IPS-18a (cell line): Measurements from ENCODE around the gene FGFRL1.

Experiments
- H3K27ac ChIP-seq: one replicate; pipeline ENCODE4 v1.5.1; 2013; ENCODE audit warnings: low read length
- H3K27me3 ChIP-seq: one replicate; pipeline ENCODE4 v1.6.1; 2013; ENCODE audit warnings: mild to moderate bottlenecking, low read length; ENCODE audit not compliant: control insufficient read depth, insufficient read depth
- H3K36me3 ChIP-seq: one replicate; pipeline ENCODE4 v1.6.1; 2013; ENCODE audit warnings: low read depth, low read length; ENCODE audit not compliant: control insufficient read depth
- H3K4me1 ChIP-seq: one replicate; pipeline ENCODE4 v1.6.1; 2013; ENCODE audit warnings: low read depth, low read length; ENCODE audit not compliant: control insufficient read depth
- H3K4me3 ChIP-seq: one replicate; pipeline ENCODE4 v1.5.1; 2013; ENCODE audit warnings: low read length
- H3K9ac ChIP-seq: one replicate; pipeline ENCODE4 v1.6.1; 2013; ENCODE audit warnings: mild to moderate bottlenecking, low read length, moderate library complexity
- H3K9me3 ChIP-seq: one replicate; pipeline ENCODE4 v1.6.1; 2013; ENCODE audit warnings: low read depth, low read length; ENCODE audit not compliant: control insufficient read depth

FGFRL1 gene

DNA sequence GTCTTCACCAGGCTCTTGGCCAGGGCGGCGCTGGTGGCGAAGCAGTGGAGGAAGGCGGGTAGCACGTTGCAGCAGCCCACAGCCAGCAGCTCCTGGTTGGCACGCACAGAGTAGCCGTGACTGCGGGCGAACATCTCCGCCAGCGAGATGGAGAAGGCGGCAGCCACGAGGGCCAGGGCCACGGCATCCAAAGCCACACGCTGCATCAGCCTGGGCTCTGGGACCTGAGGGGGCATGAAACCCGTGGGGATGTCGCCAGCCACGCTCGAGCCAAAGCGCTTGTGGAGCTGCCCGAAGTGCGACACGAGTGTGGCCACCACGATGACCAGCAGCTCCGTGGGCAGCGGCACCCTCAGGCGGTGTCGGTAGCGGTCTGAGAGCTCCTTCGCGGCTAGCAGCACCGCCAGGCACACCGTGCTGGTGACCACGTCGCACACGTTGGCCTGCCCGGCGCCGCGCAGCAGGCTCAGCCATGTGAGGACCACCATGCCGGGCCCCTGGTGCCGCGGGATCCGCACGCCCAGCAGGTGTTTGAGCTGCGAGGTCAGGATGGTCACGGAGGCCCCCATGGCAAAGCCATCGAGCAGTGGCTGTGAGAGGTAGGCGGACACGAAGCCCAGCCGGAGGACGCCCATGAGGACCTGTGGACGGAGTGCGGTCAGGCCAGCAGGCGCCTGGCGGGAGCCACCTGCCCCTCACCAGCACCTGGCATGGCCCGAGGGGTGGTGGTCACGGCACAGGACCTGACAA, 21.5 kb upstream of the FGFRL1 start:
- Histone ChIP-seq H3K4me3 (no peak overlapping the region), H3K27me3 (peaks cover 30% of the 10 kb centered on the region), H3K36me3 (no peaks in the 10 kb centered on the region), H3K9me3 (no peaks in the 10 kb centered on the region), H3K27ac (no peak overlapping the region), H3K9ac (no peak overlapping the region), H3K4me1 (peaks cover 5% of the 10 kb centered on the region)

DNA sequence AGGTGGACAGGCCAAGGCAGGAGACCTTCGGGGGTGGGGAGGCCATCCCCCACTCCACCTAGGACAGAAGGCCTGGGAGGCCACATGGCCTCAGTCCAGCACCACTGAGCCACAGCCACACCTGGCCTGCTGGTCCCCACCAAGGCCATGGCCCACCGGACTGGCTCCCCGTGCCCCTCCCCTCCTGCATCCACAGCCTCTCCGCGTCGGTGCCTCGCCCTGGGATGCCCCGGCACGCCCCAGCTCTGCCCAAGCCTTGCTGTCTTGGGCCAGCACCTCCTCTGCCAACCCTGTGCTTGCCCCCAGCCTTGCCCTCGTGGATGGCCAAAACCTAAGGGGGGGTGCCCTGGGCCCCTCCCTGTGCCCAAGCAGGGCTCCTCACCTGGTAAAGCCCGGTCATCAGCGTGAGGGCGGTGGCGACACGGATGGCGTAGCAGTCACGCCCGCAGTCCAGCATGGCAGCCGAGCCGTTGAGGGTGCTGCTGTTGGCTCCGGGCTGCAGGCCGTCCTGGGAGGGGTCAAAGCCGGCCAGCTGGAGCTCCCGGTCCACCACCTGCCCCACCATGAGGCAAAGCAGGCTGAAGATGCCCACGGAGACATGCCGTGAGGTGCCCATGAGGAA, 20.6 kb upstream of the FGFRL1 start:
- H3K9ac ChIP-seq, result no peak overlapping the region
- H3K27ac ChIP-seq, result no peak overlapping the region
- H3K4me1 ChIP-seq, result peaks cover 5% of the 10 kb centered on the region
- no peaks in the 10 kb centered on the region for H3K36me3 ChIP-seq
- no peaks in the 10 kb centered on the region for H3K9me3 ChIP-seq
- H3K27me3 ChIP-seq, result peaks cover 28% of the 10 kb centered on the region
- no peak overlapping the region for H3K4me3 ChIP-seq

DNA sequence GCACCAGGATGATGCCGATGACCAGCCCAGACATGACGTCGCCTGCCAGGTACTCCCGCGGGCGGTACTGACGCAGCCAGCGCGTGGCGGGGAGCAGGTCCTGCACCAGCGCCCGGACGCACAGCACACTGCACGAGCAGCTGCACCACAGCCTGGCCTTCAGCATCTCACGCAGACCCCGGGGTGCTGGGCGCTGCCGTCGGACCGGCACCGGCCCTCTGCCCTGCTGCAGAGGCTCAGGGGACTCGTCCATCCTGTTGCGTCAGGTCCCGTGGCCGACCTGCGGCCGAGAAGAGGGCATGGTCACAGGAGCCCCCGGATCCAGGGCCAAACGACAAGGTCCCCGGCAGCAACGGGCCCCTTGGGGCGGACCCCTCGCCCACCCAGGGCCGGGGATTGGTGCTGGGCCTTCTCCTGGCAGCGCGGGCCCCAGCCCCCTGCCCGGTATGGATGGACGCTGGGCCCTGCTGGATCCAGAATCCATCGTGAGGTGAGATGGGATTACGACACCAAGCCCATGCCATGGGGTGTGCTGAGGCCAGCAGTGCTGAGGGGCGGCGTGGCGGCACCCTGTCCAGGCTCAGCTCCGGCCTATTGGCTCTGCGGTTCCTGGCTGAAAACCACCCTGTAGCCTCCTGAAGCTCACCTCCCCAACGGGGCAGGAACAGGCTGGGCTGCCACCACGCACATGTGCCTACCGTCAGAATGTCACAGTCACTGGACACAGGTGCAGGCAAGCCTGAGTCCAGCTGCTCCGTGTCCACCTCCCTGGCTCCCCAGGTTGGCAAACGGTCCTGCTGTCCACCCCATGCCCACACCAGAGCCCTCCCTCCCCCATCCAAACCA, 19.8 kb upstream of the FGFRL1 start:
- Histone ChIP-seq H3K27ac (no peak overlapping the region), H3K9ac (no peak overlapping the region), H3K4me1 (no peaks in the 10 kb centered on the region), H3K36me3 (no peaks in the 10 kb centered on the region), H3K4me3 (no peak overlapping the region), H3K9me3 (no peaks in the 10 kb centered on the region), H3K27me3 (peaks cover 28% of the 10 kb centered on the region)

DNA sequence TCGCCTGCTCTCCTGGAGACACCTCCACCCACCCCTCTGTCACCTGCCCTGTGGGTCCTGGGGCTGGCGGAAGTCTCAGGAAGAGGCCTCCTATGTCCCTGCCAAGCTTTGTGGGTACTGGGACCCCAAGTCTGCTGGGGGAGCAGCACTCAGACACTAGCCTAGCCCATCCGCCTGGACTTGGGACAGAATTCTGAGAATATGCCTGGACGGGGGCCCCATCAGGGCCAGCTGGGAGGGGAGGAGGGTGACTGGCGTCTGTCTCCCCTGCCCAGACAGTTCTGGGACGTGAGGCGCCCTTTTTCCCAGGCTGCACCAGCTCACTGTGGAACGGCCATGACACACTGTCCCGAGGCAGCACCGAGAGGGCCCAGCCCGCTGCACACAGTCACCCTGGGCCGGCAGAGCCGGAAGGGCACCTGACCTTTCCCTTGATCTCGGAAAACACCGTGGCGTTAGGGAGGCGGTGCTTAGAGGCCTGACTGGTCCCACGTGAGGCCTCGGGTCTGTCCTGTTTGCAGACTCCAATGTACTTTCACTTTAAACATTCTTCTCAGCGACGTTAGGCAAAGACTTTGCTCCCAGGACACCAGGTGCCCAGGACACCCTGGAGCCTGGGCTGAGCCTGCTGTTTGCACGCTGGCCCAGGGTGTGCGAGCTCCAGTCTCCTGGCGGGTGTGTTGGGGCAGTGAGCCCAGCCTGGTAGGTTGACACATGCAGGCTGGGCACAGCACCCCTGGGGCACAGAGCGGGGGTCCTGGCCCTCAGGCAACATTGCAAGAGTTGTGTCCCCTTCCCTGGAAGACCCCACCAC, 18.9 kb upstream of the FGFRL1 start:
- Histone ChIP-seq H3K27me3 (peaks cover 28% of the 10 kb centered on the region), H3K9ac (no peak overlapping the region), H3K27ac (no peak overlapping the region), H3K4me1 (no peaks in the 10 kb centered on the region), H3K9me3 (no peaks in the 10 kb centered on the region), H3K4me3 (no peak overlapping the region), H3K36me3 (no peaks in the 10 kb centered on the region)

DNA sequence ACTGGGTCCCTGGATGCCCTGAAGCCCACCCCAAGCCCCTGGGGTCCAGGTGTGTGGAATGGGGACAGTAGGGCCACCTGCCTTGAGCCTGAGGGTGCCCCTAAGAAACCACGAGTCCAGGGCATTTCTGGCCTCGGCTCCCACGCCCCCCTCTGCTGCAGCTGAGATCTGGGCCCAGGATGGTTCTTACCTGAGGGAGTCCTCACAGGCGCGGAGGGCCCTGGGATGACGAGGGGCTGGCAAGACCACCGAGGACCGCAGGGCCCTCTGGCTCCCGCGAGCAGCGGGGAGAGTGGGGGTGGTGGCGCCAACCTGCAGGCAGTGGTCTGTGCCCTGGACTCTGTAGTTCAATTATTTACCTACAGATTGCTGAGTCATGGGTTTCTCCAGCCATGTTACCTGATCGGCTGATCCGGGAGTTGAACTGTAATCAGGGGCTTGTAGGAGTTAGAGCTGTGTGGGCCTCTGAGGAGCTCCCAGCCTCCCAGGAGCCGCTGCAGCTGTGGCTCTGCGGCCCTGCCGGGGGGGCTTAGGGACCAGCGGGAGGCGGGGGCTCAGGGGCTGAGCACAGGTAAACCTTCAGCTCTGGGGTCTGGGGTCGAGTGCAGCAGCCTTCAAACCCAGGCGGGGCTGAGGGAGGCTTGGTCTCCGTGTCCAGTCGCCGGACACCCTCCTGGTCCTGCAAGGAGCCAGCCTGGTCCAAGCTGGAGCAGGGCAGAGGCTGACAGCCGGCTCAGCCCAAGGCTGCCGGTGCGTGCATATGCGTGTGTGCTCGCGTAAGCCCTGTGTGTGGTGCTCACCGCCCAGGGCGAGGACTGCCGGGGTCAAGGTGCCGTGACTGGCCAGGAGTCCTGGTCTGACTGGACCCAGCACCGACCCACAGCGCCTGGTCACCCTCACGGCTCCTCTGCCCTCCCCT, 18.1 kb upstream of the FGFRL1 start, which contains the start of gene SLC26A1:
Gene SLC26A1 (minus strand): TSS at position 294 of the 919 bp plus-strand sequence. CDS start 1,701 bp downstream, outside the sequence.
- no peaks in the 10 kb centered on the region for H3K4me1 ChIP-seq
- H3K27ac ChIP-seq, result no peak within 1 kb of the TSS
- no peak within 1 kb of the TSS for H3K9ac ChIP-seq
- peaks cover 32% of the 10 kb centered on the region for H3K27me3 ChIP-seq
- H3K36me3 ChIP-seq, result no peaks in the 10 kb centered on the region
- no peaks in the 10 kb centered on the region for H3K9me3 ChIP-seq
- H3K4me3 ChIP-seq, result no peak within 1 kb of the TSS

DNA sequence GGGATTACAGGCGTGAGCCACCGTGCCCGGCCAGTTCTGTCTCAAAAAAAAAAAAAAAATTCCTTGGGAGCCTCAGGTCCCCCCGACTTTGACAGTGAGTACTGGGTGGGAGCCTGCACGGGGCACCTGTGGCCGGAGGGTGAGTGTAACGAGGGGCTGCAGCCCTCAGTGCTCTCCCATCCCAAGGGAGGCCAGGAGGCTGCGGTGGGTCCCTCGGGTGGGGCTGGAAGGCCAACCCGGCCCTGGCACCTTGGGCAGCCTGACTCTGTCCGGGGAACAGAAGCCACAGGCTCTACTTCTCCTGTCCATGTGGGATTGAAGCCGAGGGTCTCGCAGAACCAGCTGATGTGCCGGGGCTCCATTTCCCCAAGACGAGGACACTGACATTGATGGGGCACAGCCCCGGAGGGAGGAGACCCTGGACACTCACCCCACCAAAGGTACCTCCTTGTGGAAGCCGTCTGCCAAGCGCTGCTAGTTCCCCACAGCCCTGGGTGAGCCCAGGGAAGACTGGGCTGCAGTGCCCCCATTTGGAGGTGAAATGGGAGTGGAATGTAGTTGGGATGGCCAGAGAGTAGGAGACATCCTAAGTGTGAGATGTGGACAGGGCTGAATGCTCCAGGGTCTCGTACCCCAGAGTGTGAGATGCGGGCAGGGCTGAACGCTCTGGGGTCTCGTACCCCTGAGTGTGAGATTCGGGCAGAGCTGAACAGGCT, 16.0 kb upstream of the FGFRL1 start:
- no peaks in the 10 kb centered on the region for H3K4me1 ChIP-seq
- no peak overlapping the region for H3K9ac ChIP-seq
- no peak overlapping the region for H3K27ac ChIP-seq
- peaks cover 53% of the 10 kb centered on the region for H3K27me3 ChIP-seq
- H3K36me3 ChIP-seq, result no peaks in the 10 kb centered on the region
- H3K4me3 ChIP-seq, result no peak overlapping the region
- no peaks in the 10 kb centered on the region for H3K9me3 ChIP-seq

DNA sequence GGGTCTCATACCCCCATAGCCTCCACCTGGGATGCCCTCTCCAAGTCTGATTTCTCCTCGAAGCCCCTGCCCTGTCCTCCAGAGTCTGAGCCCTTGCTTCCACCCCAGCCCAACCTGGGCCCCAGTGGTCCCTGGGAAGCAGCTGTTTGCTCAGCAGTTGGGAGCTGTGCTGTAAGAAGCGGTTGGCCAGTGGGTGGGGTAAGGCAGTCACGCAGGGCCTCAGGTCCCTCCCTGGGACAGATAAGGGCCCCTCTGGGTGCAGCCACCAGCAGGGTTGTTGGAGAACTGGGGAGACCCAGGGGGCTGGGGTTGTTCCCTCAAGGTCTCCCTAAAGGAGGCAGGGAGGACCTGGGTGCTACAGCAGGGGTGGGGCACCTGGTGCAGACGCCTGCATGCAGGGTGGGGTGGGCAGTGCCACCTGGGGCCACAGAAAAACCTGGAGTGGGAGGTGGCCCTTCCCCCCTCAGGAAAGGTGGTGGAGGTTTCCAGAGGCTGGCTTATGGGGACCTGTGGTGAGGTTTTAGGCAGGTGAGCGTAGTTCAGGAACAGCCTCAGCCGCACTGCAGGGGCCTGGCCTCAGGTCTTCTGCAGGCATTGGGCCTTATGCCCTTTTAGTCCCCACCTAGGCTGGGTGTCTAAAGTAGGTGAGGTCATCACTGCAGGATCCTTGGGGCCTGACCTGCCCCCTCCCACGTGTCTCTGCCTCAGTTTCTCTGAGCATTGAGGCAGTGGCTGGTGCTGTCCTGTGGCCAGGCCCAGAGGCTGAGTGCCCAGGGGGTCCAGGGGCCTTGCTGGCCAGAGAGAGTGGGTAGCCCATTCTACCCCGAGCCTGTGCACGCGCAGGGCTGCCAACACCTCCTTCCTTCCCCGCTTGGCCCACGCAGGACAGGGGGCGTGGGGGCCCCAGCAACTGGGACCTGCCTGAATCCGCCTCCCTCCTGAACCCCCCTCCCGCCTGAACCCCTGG, 15.1 kb upstream of the FGFRL1 start:
- H3K27ac ChIP-seq, result no peak overlapping the region
- no peaks in the 10 kb centered on the region for H3K9me3 ChIP-seq
- H3K4me1 ChIP-seq, result no peaks in the 10 kb centered on the region
- H3K36me3 ChIP-seq, result no peaks in the 10 kb centered on the region
- no peak overlapping the region for H3K4me3 ChIP-seq
- no peak overlapping the region for H3K9ac ChIP-seq
- peaks cover 62% of the 10 kb centered on the region for H3K27me3 ChIP-seq

DNA sequence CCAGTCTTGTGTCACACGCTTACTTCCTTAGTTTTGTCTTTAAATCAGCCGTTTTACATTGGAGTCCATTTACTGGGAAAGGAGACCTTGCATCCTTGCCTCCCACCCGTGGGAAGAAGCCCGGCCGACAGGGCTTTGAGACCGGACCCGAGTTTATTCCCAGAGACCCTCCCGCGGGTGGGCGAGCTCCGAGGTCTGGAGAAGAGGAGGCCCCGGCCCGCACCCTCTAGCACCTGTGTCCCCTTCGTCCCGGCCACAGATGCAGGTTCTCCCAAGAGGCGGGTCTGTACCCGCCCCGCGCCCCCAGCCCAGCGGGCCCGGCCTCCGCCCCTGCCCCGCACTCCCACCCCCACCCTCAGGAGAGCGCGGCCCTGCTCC, 14.4 kb upstream of the FGFRL1 start:
- no peak overlapping the region for H3K4me3 ChIP-seq
- H3K9me3 ChIP-seq, result no peaks in the 10 kb centered on the region
- H3K27me3 ChIP-seq, result peaks cover 69% of the 10 kb centered on the region
- H3K36me3 ChIP-seq, result no peaks in the 10 kb centered on the region
- H3K9ac ChIP-seq, result no peak overlapping the region
- no peak overlapping the region for H3K27ac ChIP-seq
- no peaks in the 10 kb centered on the region for H3K4me1 ChIP-seq

DNA sequence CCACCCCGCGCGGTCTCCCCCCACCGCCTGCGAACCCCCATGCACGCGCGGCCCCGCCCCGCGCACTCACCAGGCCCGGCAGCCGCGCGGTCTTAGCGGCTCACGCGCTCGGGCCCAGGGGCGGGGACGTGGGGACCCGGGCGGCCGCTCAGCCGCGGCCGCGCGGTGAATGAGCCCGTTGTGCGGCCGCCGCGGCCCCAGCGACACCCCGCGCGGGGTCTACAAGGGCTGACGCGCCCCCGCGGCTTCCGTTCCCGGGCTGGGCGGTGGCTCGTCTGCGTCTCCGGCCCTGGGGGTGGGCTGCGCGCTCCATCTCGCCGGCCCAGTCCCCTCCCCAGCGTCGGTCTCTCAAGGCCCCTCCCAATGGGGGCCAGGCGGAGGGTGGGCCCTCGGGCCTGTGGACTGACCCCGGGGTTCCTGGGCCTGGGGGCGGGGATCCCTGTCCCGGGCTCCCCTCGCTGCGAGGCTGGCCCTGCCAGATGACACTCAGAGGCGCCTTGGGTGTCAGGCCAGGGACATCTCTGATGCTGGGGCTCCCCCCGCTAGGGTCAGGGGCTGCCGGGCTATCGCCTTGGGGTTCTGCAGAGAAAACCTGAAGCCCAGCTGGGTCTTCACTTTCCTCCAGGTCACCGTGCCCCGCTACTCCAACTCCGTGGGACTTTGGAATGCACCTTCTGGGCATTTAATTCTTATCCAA, 13.9 kb upstream of the FGFRL1 start:
- Histone ChIP-seq H3K36me3 (no peaks in the 10 kb centered on the region), H3K4me3 (peak overlapping the region; percentile 15), H3K9me3 (no peaks in the 10 kb centered on the region), H3K9ac (no peak overlapping the region), H3K4me1 (no peaks in the 10 kb centered on the region), H3K27me3 (peaks cover 74% of the 10 kb centered on the region), H3K27ac (no peak overlapping the region)
